Amygdala (tissue), 56 donors: ENCODE data around the gene STK38L.
A peak's percentile ranks its signal among the peaks of the same experiment; 100 is the strongest.

Experiments
- DNase-seq, 56 donors: peaks; one replicate each; lab custom pipeline; 2025; lab: John Stamatoyannopoulos, UW

The STK38L gene

DNA sequence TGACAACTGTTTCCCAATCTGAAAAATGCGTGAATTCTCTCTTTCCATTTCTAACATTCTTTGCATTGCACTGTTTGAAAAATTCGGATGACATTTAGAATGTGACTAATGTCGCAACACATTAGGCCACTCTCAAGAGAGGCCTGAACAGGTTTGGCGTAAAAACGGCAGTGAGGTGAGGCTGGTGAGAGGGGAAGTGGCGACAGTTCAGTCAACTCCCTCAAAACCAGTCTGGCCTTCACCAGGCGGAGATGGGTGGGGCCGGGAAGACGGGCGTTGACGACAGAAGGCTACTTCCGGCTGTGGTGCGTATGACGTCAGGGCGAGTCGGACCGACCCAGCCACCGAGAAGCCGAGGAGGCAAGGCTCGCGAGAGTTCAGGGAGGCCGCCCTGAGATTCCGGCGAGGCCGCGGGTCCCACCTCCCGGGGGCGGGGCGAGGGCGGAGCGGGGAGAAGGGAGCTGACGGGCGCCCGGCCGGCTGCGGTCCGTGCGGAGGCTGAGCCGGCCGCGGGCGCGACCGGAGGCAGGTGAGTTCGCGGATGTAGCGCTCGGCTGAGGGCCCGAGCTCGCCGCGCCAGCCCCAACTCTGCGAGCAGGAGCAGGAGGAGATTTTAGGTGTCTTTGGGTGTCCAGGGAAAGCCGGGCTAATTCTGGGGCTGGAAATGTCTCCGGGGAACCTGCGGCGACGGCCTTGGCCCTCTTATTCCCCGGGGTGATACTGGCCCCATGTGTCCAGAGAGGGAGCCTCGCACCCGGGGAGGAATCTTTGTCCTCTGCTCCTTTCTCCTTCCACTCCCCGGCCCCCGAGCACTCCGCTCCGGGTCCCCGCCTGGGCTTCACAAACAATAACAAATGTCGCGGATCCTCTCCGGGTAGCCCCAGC, at the start of gene STK38L:
TSS of gene STK38L (plus strand) at position 483 of the 885 bp plus-strand sequence. CDS start 53,435 bp downstream, outside the sequence.
- DNase-seq, result peak; percentile 14 to 92 (median 83)

DNA sequence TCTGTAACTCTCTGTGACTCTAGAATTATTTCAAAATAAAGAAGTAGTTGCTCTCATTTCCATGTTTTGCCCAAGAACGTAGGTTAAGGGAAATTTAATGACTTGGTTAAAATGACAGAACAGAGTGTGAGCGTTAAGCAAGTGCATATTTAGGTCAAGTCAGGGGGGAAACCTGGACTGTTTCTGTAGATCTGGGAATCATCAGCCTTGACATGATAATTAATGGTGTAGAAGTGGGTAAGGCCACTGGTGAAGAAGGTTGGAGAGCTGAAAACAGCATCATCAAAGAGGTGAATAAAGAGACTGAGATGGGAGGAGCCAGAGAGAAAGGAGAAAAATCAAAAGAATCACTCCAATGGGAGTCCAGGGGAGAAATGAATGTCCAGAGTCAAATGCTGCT, 49.4 kb upstream of the STK38L start:
- DNase-seq, result no peak

DNA sequence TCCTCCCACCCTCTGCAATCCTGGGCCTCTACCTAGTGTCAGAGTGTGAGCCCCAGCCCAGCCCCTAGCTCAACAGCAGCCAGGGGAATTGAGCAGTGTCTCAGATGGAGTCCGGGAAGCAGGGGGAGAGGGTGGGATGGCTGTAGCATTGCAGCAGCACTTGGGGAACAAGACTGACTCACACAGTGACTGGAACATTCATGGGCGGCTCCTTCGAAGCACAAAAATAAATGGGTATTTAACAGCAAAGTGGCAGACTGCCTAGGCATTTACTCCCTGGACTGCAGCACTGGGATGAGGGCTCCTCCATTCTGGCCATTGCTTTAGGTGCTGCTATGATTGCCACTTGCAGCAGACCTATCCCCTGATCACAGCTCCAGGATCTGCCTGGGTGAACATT, 46.0 kb upstream of the STK38L start:
- no peak for DNase-seq

DNA sequence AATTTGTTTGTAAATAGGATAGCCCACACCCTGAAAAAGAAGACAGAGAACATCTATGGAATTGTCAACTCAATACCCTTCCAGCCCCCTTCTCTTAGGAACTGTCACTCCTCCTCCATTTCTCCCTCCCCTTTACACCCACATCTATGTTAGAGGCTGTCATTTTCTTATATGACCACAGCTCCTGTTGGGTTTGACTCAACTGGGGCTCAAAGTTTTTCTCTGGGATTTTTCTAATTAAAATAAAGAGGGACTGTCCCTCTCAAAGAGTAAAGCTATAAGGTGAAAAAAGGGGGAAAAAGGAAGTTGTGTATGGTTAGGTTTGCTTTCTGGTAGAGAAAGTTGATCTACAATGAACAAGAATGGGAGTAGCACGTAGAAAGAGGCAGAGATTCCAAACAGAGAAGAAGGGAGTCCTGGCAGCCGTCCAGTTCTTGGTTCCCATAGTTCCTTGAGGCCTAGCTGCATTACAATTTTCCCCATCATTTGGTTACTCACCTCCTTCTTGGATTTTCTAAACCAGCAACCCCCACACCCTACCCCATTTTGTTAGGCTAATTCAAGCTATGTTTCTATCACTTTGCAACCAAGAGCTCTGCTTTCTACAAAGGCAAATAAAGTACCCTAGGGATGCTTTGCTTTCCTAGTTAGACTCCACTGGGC, 44.3 kb upstream of the STK38L start:
- no peak for DNase-seq

DNA sequence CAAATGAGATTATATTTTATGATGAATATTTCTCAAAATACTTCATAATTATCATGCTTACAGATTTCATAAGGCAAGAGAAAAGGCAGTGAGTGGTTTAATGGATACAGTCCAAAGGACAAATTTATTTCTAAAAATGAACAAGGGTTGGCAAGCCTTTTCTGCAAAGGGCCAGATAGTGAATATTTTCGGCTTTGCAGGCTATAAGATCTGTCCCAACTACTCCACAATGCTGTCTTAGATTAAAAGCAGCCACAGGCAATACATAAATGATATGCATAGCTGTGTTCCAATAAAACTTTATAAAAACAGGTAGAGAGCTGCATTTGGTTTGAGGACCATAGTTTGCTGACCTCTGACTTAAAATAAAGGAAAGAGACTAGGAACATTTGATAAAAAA, 42.9 kb upstream of the STK38L start:
- no peak for DNase-seq

DNA sequence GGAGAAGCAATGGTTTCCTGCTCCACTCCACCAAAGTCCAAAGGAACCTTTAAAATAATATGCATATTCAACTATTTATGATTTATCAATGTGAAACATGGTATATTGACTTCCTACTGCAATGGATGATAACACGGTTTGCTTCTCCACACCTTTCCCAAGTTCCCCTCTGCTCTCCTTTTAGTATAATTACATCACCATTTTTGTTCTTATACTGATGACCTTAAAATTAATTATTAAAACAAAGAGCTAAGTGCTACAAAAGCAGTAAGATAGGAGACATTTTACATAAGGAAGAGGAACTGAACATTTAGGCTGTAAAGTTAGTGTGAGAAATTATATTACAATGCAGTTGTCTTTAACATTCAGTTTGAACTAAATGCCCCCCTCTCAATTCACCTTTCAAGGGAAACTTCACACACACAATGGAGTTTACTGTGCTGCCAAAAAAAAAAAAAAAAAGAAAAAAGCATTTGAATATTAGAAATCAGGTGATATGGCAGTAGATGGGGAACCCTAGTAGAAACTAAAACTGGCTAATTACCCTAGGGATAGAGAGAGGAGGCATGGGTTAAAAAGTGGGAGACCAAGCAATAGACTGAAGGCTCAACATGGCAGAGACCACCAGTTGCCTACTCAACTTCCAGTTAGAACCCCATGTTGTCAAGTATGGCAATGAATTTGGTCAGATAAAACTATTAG, 37.1 kb upstream of the STK38L start:
- DNase-seq, result no peak

DNA sequence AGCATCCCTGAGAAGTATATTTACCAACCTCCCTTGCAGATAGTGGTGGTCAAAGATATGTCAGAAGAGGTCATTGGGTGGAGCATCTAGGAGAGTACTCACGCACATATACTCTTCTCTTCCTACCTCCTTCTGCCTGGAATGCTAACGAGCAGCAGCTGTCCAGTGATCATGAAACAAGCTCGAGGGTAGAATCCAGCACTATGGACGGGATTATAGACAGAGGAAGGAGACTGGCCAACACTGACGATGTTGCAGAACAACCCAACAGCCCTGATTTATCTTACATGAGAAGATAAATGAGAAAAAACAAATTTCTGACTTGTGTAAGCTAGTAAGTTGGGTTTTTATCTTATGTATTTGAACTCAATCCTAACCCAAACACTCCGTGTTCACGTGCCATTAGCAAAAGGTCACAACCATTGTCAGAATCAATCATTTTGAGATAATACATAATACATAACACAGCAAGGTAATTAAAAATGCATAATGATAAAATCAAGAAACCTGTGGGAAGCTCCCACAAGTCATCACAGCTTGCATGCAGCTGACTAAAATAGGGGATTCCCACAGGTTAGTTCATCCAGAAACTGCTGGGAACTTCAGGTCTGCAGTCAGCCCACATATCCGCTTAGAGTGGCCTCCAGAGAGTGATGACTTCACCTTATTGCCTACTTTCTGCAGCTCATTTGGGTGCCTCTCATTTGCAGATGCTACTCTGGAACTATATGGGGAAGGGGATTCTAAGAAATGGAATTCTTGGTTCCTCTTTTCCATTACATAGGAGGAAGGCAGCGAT, 36.3 kb upstream of the STK38L start:
- DNase-seq, result no peak

DNA sequence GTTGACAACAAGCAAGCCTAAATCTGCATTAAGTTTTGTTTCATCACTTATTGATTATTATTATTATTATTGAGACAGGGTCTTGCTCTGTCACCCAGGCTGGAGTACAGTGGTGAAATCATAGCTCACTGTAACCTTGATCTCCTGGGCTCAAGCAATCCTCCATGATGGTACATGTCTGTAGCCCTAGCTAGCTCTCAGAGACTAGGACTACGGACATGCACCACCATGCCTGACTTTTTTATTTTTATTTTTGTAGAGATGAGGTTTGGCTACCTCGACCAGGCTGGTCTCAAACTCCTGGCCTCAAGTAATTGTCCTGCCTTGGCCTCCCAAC, 35.7 kb upstream of the STK38L start:
- no peak for DNase-seq

DNA sequence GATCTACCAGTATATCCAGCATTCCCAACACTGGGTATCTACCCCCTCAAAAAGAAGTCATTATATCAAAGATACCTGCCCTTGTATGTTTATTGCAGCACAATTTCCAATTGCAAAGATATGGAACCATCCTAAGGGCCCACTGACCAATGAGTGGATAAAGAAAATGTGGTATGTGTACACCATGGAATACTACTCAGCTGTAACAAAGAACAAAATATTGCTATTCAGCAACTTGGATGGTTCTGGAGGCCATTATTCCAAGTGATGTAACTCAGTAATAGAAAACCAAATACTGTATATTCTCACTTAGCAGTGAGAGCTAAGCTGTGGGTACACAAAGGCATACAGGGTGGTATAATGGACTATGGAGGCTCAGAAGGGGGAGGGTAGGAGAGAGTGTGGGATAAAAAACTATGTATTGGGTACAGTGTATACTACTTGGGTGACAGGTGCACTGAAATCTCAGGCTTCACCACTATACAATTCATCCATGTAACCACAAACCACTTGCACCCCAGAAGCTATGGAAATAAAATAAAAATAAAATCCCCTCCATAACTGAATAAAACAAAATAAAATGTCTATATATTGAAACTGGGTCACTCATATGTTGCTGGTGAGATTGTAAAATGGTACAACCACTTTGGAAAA, 34.7 kb upstream of the STK38L start:
- DNase-seq, result no peak

DNA sequence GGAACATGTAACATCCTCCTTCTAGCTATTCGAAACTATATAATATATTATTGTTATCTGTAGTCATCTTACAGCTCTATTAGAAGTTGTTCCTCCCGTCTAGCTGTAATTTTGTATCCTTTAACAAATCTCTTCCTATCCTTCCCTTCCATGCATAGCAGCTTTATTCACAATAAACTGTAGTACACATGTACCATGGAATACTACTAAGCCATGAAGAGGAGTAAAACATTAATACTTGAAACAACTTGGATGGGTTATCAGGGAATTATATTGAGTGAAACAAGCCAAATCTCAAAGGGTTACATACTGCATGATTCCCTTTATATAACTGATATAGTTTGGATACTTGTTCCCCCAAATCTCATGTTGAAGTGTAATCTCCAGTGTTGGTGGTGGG, 33.9 kb upstream of the STK38L start:
- no peak for DNase-seq

DNA sequence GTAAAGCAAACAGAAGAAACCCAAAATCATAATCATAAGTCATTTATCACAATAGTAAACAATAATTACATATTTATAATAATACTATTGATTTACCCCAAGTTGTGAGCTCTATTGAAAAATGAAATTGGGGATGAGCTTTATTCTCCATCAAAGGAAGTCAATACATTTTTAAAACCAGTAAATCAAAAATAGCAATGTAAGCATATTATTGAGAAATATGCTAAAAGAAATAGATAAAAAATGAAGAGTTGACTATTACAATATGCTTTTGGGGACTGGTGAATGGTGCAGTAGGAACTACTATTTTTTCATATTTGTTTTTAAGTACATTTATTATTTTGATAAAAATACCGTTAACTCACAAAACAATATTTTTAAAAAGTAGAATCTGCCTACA, 31.2 kb upstream of the STK38L start:
- no peak for DNase-seq

DNA sequence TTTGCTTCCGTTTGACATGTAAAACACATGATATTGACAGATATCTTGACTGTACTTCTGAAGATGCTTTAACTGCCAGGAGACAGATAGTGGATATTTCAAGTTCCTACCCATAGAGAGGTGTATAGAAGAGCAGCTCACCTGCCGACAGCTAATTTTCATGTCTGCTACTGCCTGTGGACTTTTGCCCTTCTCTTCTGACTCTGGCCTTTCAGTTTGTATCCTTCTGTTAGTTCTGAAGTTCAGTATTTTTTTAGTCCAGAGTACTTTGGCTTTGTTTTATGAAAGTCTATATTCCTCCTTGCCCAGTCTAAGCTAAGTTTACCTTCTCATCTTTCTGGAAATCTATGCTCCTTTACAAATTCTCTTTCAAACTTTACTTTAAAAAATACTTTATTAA, 30.8 kb upstream of the STK38L start:
- DNase-seq, result no peak

DNA sequence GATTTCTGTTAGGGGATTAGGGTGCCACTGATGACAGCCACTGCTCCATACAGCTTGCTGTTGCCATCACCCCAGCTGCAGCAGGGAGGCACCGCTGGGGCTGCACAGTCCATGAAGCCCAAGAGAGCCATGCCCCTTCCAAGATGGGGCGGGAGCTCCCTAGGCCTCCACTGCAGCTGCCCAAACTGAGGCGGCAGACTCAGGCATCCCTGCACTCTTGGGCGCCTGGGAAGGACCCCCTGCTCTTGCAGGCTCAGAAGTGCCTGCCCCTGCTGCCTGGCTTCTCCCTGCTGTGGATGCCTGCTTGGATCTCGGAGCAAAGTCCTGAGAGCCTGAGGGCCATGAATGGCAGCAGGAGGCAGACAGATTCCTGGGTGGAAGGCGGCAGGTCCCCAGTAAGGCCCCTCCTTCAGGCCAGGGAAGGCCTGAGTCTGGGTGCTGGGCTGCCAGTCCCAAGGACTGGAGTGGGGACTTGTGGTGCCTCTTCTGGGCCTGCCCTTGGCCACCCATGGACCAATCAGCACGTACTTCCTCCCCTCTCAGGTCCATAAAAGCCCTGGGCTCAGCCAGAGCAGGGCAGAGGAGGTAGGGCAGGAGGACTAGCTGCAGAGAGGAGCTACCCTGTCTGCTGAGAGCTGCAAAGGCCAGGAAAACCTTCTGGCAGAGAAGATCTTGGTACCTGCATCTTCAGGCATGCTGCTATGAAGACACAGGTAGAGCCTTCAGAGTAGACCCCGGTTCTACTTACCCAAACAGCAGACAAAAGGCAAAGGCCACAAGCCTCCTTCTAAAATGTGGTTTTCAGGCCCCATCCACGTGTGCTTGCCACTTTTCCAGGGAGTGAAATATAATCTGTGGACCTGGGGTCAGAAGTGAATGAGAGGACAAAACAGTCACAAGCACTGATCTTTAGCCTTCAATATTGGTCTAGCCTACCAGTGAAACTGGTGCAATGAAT, 30.0 kb upstream of the STK38L start:
- no peak for DNase-seq

DNA sequence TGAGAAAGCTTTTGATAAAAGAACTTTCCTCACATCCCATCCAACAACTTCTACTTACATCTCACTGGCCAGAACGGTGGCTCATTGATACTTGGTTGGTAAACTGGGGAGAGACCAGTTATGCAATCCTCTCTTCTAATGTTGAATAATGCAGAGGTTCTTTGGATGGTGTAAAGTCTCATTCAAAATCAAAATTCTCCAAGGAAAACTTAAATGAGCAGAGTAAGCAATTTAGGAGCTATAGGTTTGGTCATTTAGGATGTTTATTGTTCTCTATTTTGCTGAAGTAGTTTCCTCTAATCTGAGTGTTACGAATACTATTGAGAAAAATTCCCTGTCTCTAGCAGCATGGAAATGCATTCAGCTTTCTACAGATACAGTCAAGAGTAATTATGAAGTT, 26.5 kb upstream of the STK38L start:
- no peak for DNase-seq

DNA sequence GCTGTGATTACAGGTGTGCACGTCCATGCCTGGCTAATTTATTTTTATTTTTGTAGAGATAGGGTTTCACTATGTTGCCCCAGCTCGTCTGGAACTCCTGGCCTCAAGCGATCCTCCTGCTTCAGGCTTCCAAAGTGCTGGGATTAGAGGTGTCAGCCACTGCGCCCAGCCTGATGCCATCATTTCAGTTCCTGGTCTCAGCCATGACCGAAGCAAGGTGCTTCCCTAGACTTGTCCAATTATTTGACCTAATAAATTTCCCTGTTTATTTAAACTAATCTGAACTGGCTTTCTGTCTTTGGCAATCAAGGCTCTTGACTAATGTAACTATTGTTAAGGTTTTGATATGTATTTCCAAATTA, 24.4 kb upstream of the STK38L start:
- DNase-seq, result no peak

DNA sequence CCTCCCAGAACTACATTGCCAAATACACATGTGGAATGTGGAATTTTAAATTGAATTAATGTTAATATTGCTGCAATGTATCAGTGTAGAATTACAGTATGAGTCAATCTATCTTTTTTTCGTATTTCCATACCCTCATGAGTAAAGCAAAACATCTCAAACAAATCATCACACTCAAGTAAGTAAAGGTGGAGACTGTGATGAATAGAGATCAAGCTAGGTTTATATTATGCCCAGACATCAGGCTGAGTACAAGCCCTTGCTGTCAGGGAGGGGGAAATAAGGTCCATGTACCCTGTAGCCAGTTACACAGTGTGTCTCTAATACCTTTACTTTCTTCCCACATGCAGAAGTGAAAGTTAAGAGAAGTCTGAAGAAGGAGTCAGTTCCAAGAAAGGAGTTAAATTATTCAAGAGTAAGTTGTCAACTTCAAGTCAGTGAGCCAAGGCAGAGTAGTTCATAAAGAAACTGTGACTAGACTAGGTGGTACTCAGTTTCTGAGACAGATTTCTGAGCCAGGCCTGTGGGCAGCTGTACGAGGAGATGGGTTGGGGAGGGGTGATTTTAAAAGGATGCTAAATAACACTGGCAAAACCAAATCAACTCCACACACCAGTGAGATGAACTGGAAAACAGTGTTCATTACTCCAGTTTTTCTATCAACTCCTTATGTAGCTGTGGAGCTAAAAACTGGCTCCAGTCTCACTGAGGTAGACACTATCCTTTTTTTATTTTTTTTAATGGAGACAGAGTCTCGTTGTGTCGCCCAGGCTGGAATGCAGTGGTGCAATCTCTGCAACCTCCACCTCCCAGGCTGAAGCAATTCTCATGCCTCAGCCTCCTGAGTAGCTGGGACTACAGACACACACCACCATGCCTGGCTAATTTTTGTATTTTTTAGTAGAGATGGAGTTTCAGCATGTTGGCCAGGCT, 23.8 kb upstream of the STK38L start:
- no peak for DNase-seq

DNA sequence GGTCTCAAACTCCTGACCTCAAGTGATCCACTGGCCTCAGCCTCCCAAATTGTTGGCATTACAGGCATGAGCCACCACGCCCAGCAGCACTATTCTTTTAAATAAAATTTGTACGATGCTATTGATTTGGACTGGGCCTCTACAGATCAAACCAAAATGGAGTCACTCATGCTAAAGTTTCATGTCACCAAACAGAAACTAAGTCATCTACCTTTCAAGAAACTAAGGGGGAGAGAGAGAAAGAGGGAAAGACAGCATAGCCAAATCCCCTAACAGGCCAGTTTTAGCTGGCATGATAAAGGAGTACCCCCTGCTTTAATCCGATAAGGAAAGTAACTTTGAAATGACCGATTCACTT, 23.1 kb upstream of the STK38L start:
- DNase-seq, result no peak
